Skeletal muscle cell (primary cell): Measurements from ENCODE around the gene FAF2.
"Not testable (repeated sequence)": the region's sequence is repeated elsewhere in the genome, so short reads cannot be mapped to it uniquely, and the experiment has no call there.

ENCODE experiments used
- DNase-seq: peaks from one replicate; pipeline ENCODE4 v3.0.0-alpha.2; 2010; ENCODE audit warnings: low read depth
- H3K4me3 ChIP-seq: 2 replicates; pipeline ENCODE4 v1.5.1; 2011; ENCODE audit warnings: low read depth, mild to moderate bottlenecking, control low read depth, low read length, moderate library complexity

Gene FAF2

DNA sequence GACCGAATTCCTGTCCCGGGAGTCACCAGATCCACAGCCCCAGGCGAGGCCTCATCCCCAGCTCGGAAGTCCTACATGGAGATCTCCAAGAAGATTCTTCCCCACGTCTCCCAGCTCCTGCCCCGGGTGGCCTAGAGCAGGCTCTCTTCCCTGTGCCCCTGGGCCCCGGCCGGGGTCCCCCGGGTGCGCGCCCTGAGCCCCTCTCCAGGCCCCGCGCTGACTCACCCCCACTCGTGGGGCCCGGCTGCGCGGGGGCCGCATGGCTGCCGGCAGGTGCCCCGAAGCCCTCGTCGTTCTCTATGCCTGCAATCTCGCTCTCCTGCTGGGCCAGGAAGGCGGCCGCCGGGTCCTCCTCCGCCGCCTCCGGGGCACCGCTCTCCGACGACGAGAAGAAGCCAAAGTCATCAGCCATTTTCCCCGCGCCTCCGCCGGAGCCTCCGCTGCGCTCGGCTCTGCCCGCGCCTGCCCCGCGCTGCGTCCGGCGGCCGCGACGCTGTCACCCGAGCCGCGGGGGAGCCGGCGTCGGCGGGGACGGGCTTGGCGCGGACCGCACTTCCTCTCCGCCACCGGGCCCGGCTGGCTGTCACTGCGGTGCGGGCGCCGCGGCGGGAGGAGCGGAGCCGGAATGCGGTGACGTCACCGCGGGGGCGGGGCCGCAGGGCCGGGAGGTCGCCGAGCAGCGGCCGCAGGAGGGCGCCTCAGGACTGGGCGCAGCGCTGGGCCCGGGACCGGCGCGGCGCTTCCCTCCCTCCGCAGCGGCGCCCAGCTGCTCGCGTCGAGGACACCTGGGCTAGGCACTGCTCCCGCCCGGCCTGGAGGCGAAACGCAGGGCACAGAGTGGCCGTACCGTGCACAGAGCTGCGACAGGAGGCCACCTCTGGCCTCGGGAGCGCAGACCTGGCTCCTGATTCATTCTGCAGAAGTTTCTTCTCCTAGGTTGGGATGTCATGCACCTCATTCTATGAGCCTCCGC is 31.9 kb upstream of the FAF2 start, which contains the start of gene CLTB:
Gene CLTB, minus strand, starts transcription at position 588 of the 973 bp plus-strand sequence. Its CDS starts 176 bp downstream, at position 412.
- DNase-seq, result peak; percentile 34
- peak within 1 kb of the TSS; percentile 77 for H3K4me3 ChIP-seq

- H3K4me3 ChIP-seq, result peak overlapping the region; percentile 77
- no peak for DNase-seq
Observed at GRCh38 chr5:176416965-176417364, 31.2 kb upstream of the FAF2 start.

- H3K4me3 ChIP-seq, result no peak overlapping the region
- no peak for DNase-seq
Observed at GRCh38 chr5:176418251-176418650, 29.9 kb upstream of the FAF2 start.

- no peak overlapping the region for H3K4me3 ChIP-seq
- DNase-seq, result no peak
Observed at GRCh38 chr5:176420086-176420485, 28.1 kb upstream of the FAF2 start.

DNA sequence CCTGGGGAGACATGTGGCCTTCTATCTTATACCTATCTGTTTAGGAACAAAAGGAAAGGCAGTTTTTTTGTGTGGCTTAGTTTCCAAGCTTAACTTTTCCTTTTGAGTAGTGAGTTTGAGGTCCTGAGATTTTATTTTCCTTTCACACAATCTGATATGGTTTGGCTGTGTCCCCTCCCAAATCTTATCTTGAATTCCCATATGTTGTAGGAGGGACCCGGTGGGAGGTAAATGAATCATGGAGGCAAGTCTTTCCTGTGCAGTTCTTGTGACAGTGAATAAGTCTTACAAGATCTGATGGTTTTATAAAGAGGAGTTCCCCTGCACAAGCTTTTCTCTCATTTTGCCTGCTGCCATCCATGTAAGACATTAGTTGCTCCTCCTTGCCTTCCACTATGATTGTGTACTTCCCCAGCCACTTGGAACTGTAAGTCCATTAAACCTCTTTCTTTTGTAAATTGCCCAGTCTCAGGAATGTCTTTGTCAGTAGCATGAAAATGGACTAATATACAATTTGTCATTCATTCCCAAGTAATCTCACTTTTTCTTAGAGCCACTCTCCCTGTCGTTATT is 27.1 kb upstream of the FAF2 start:
- H3K4me3 ChIP-seq, result no peak overlapping the region
- DNase-seq, result no peak

- H3K4me3 ChIP-seq, result no peak overlapping the region
- DNase-seq, result no peak
Observed at GRCh38 chr5:176424181-176424580, 24.0 kb upstream of the FAF2 start.

DNA sequence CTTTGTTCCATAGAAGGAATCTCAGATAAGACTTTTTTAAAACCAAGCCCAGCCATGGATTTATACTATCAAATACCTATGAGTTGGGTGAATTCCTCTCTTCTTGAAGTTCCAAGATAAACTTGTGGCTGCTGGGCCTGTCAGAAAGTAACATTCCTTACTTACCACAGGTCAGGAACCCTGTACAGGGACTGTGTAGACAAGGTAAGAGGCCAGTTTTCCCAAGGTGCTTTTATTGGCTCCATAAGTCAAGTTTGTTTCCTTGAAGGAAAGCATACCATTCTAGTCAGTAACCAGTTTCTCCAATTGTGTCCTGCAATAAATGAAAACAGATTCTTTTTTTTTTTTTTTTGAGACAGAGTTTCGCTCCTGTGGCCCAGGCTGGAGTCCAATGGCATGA is 23.0 kb upstream of the FAF2 start:
- no peak overlapping the region for H3K4me3 ChIP-seq
- DNase-seq, result no peak

- no peak for DNase-seq
- H3K4me3 ChIP-seq, result no peak overlapping the region
Observed at GRCh38 chr5:176425791-176426190, 22.4 kb upstream of the FAF2 start.

DNA sequence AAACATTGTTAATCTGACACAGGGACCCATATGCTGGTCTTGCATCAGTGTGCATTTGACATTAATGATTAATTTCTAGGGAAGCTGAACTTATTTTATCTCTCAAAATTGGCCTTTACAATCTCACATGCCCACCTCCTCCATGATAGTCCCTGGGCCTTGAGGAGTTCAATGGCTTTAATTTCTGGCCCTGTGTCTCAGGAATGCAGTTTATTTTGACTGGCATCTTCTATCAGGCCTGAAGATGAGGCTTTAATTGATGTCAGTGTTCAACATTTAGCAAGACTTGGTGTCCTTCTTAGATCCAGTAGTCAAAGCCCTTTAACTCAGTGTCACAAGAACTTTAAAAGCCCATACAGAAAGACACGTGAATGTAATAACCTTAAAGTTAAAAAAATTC is 21.3 kb upstream of the FAF2 start:
- no peak overlapping the region for H3K4me3 ChIP-seq
- DNase-seq, result no peak

GRCh38 chr5:176427971-176428370 is 20.2 kb upstream of the FAF2 start:
- no peak for DNase-seq
- no peak overlapping the region for H3K4me3 ChIP-seq

- DNase-seq, result no peak
Observed at GRCh38 chr5:176429972-176430371, 18.2 kb upstream of the FAF2 start.

GRCh38 chr5:176432707-176433106 is 15.5 kb upstream of the FAF2 start:
- DNase-seq, result no peak
- no peak overlapping the region for H3K4me3 ChIP-seq

More at GRCh38 chr5:176429972-176430371, 18.2 kb upstream of the FAF2 start:
- H3K4me3 ChIP-seq, result no peak overlapping the region

- DNase-seq, result no peak
Observed at GRCh38 chr5:176436656-176437055, 11.5 kb upstream of the FAF2 start.

DNA sequence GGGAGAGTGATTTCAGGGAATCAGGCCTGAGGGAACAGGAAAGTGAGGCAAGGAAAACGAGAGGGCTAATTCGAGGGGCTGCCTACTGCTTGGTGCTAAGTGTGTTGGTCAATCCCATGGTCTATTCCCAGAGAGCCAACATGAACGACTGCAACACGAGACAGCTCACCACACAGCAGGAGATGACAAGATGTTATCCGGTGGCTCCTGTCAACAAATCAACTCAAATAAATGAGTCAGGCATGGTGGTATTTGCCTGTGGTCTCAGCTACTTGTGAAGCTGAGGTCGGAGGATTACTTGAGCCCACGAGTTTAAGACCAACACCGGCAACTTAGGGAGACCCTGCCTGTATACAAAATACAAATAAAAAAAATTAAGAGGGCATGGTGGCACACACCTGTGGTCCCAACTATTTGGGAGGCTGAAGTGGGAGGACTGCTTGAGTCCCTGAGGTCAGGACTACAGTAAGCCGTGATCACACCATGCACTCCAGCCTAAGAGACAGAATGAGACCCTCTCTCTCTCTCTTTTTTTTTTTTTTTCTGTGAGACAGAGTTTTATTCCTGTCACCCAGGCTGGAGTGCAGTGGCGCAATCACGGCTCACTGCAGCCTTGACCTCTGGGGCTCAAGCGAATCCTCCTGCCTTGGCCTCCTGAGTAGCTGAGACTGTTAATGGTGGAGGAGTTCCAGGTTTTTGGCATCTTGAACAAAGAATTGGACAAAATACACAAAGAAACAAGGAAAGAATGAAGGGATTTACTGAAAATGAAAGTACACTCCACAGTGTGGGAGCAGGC is 9.0 kb upstream of the FAF2 start:
- DNase-seq, result peak; percentile 66
- no peak overlapping the region for H3K4me3 ChIP-seq

More at GRCh38 chr5:176436656-176437055, 11.5 kb upstream of the FAF2 start:
- no peak overlapping the region for H3K4me3 ChIP-seq

DNA sequence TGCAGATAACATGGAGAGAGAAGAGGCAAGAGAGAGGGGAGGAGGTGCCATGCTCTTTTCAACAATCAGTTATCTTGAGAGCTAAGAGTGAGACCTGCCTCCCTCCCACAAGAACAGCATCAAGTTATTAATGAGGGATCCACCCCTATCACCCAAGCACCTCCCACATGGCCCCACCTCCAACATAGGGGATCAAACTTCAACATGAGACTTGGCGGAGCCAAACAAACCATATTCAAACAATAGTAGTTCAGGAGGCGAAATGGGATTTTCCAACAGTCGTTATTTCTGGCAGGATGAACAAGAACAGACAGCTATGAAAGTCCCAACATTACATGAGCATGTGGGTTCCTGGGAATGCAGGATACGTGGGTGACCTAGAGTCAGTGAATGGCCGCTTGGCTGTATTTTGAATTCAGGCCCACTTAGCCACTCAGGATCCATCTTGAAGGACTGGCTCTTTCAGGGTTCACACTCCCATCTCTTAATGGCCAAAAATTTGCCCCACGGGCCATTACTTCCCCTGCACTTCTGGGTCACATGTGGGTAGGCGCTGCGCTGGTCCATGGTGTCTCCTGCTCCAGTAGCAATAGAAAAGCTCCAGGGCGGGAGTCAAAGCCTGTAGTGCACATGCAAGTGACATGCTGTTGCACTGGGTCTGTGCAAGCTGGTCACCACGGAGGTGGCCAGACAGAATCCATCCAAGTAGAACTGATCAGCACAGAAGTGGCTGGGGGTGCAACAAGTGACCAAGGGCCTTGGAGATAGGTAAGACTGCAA is 7.1 kb upstream of the FAF2 start:
- no peak for DNase-seq
- no peak overlapping the region for H3K4me3 ChIP-seq

- no peak overlapping the region for H3K4me3 ChIP-seq
- DNase-seq, result peak; percentile 16
Observed at GRCh38 chr5:176441921-176442323, 6.3 kb upstream of the FAF2 start.

GRCh38 chr5:176442911-176443310 is 5.3 kb upstream of the FAF2 start:
- not testable (repeated sequence) for H3K4me3 ChIP-seq, DNase-seq

GRCh38 chr5:176444742-176445141 is 3.4 kb upstream of the FAF2 start:
- DNase-seq, result no peak

GRCh38 chr5:176446028-176446665 is 2.0 kb upstream of the FAF2 start:
- DNase-seq, result no peak
- H3K4me3 ChIP-seq, result no peak overlapping the region

More at GRCh38 chr5:176444742-176445141, 3.4 kb upstream of the FAF2 start:
- H3K4me3 ChIP-seq, result no peak overlapping the region
